K562 (cell line): ENCODE results near the gene IPP. TPM values are rescaled to one million over a fixed set of nuclear protein-coding genes. Genes with fewer than 3 reads are reported as not detected.
A peak's percentile ranks its signal among the peaks of the same experiment; 100 is the strongest.

Experiments
- ATAC-seq: fragments of 200-7000 bp; cut with Tn5 transposase; 3 replicates; pipeline ENCODE4 v1.9.1; 2020; ENCODE audit warnings: moderate library complexity
- BruUV-seq: library from RNA; stranded (reverse); fragments of 400-500 nt; replicated peaks from 2 replicates; lab custom pipeline; 2021; lab: Mats Ljungman, UMichigan
- CTCF ChIA-PET: fragments of 300-600 bp; formaldehyde crosslinking; extraction: SDS; loops from one replicate; lab custom pipeline; 2021; ENCODE audit warnings: low intra/inter-chr PET ratio; lab: Yijun Ruan, JAX
- POLR2A ChIA-PET: fragments of 300-600, 350-650 bp; sonication (Branson Sonifier 250); formaldehyde crosslinking; extraction: SDS; loops from one replicate; lab custom pipeline; 2021; ENCODE audit warnings: antibody characterized with exemption, inconsistent platforms; lab: Yijun Ruan, JAX
- DNase-seq, 4 experiments: peaks; one replicate each; pipeline versions ENCODE4 v3.0.0 to v3.0.0-alpha.2; 2011 to 2018; ENCODE audit warnings: low spot score in 3 of 4, mixed read lengths in 3 of 4; ENCODE audit errors: extremely low read depth in 1 of 4
- FAIRE-seq: peaks from 2 replicates; lab custom pipeline; 2011; peaks lifted over from hg19 to GRCh38; lab: Jason Lieb, UNC
- H2AFZ ChIP-seq: 2 replicates; pipeline ENCODE4 v1.6.0; 2011; ENCODE audit warnings: low read depth, low read length, control low read depth, inconsistent platforms
- H3K27ac ChIP-seq: fragments of 200-600 bp; 3 replicates; pipeline ENCODE4 v1.8.0; 2011; ENCODE audit warnings: low read depth, mild to moderate bottlenecking, control low read depth, inconsistent platforms, low read length, moderate library complexity, mixed read lengths; ENCODE audit errors: extremely low read depth
- H3K27me3 ChIP-seq, 2 experiments: fragments of 300-600 bp in 1 of 2; 2 replicates in 1 of 2; 3 replicates in 1 of 2; pipeline versions ENCODE4 v1.6.0 to v1.8.0; 2011; ENCODE audit warnings: inconsistent platforms in 2 of 2, low read length in 2 of 2, mild to moderate bottlenecking in 1 of 2, mixed read lengths in 1 of 2, moderate library complexity in 1 of 2; ENCODE audit not compliant: control insufficient read depth in 2 of 2, insufficient read depth in 2 of 2
- H3K36me3 ChIP-seq: fragments of 300-600 bp; 3 replicates; pipeline ENCODE4 v1.8.0; 2011; ENCODE audit warnings: mild to moderate bottlenecking, low read length, inconsistent platforms; ENCODE audit not compliant: control insufficient read depth, insufficient read depth
- H3K4me1 ChIP-seq, 2 experiments: fragments of 200-600 bp in 1 of 2; replicated peaks in 1 of 2; 2 replicates in 1 of 2; 3 replicates in 1 of 2; pipeline versions ENCODE4 v1.5.1 to v1.8.0; 2011; ENCODE audit warnings: inconsistent platforms in 2 of 2, low read length in 2 of 2, mild to moderate bottlenecking in 1 of 2, mixed read lengths in 1 of 2, moderate library complexity in 1 of 2; ENCODE audit not compliant: control insufficient read depth in 2 of 2, insufficient read depth in 2 of 2
- H3K4me2 ChIP-seq: 2 replicates; pipeline ENCODE4 v1.6.1; 2011; ENCODE audit warnings: low read length, control low read depth, inconsistent platforms, mixed read lengths; ENCODE audit not compliant: insufficient read depth
- H3K4me3 ChIP-seq: fragments of 200-600 bp; sonication (generic), shearing (Covaris generic); 2 replicates; pipeline ENCODE4 v1.5.1; 2016; ENCODE audit warnings: control low read depth, inconsistent platforms
- H3K79me2 ChIP-seq: fragments of 200-600 bp; 3 replicates; pipeline ENCODE4 v1.8.0; 2011; ENCODE audit warnings: low read length, inconsistent platforms; ENCODE audit not compliant: control insufficient read depth, insufficient read depth
- H3K9ac ChIP-seq, 2 experiments: 2 replicates each; pipeline versions ENCODE4 v1.6.0 to v1.6.1; 2011; ENCODE audit warnings: low read depth in 2 of 2, low read length in 2 of 2, control low read depth in 1 of 2, inconsistent platforms in 1 of 2, mild to moderate bottlenecking in 1 of 2, mixed read lengths in 1 of 2; ENCODE audit not compliant: insufficient read depth in 1 of 2
- H3K9me1 ChIP-seq: one replicate; pipeline ENCODE4 v1.6.0; 2011; ENCODE audit warnings: inconsistent platforms, mild to moderate bottlenecking, low read length, moderate library complexity; ENCODE audit not compliant: control insufficient read depth, insufficient read depth
- H3K9me3 ChIP-seq: replicated peaks from 2 replicates; pipeline ENCODE4 v1.5.1; 2011; ENCODE audit warnings: low read depth, low read length, inconsistent platforms; ENCODE audit not compliant: control insufficient read depth, insufficient read depth
- H4K20me1 ChIP-seq: replicated peaks from 2 replicates; pipeline ENCODE4 v1.6.1; 2011; ENCODE audit warnings: low read length, inconsistent platforms, mixed read lengths; ENCODE audit not compliant: control insufficient read depth, insufficient read depth
- ARID4B ChIP-seq: sonication (generic); formaldehyde crosslinking; IDR thresholded peaks from 2 replicates; pipeline ENCODE4 v1.8.0; 2022; ENCODE audit warnings: mild to moderate bottlenecking, missing genetic modification reagents
- BDP1 ChIP-seq: IDR thresholded peaks from 3 replicates; pipeline ENCODE4 v1.6.1; 2011; ENCODE audit not compliant: insufficient read length, insufficient read depth
- CBX3 ChIP-seq, 2 experiments: IDR thresholded peaks; 1 replicate in 1 of 2; 2 replicates in 1 of 2; pipeline ENCODE4 v1.6.1; 2012; ENCODE audit warnings: inconsistent platforms in 2 of 2, low read length in 2 of 2, borderline replicate concordance in 1 of 2, control low read depth in 1 of 2
- CHD2 ChIP-seq: IDR thresholded peaks from 2 replicates; pipeline ENCODE4 v1.6.1; 2011; ENCODE audit warnings: low read depth, low read length
- DACH1 ChIP-seq: fragments of 450-650 bp; IDR thresholded peaks from 2 replicates; pipeline ENCODE4 v1.6.1; 2018; ENCODE audit not compliant: partially characterized antibody
- E2F3 ChIP-seq: fragments of 250-450 bp; sonication (Bioruptor Pico); IDR thresholded peaks from 2 replicates; pipeline ENCODE4 v1.4.0; 2020; ENCODE audit warnings: mild to moderate bottlenecking
- FOXP1 ChIP-seq: sonication (generic); formaldehyde crosslinking; IDR thresholded peaks from 2 replicates; pipeline ENCODE4 v1.8.0; 2022; ENCODE audit warnings: mild to moderate bottlenecking, missing genetic modification reagents
- KDM4B ChIP-seq, 2 experiments: fragments of 450-650 bp in 1 of 2; sonication (generic) in 1 of 2; IDR thresholded peaks; 2 replicates each; pipeline ENCODE4 v1.6.1; 2016 to 2017; ENCODE audit warnings: borderline replicate concordance in 2 of 2, antibody characterized with exemption in 1 of 2, low read depth in 1 of 2, mild to moderate bottlenecking in 1 of 2
- NCOA2 ChIP-seq, 2 experiments: fragments of 450-650 bp; IDR thresholded peaks; 2 replicates each; pipeline ENCODE4 v1.6.1; 2018; ENCODE audit warnings: mild to moderate bottlenecking in 2 of 2, moderate library complexity in 1 of 2; ENCODE audit not compliant: partially characterized antibody in 2 of 2
- NR1H2 ChIP-seq: sonication (generic); formaldehyde crosslinking; IDR thresholded peaks from 2 replicates; pipeline ENCODE4 v1.4.0; 2020; ENCODE audit warnings: mild to moderate bottlenecking, missing genetic modification reagents
- PREB ChIP-seq: sonication (generic); formaldehyde crosslinking; IDR thresholded peaks from 2 replicates; pipeline ENCODE4 v1.8.1; 2023; ENCODE audit warnings: mild to moderate bottlenecking, missing genetic modification reagents
- PRPF4 ChIP-seq: fragments of 200-400 bp; formaldehyde crosslinking; IDR thresholded peaks from one replicate; pipeline ENCODE4 v1.6.1; 2017; ENCODE audit warnings: low read length, low read depth, mild to moderate bottlenecking; ENCODE audit not compliant: insufficient read depth, poor library complexity, severe bottlenecking
- RBM22 ChIP-seq: fragments of 200-400 bp; formaldehyde crosslinking; IDR thresholded peaks from 2 replicates; pipeline ENCODE4 v1.6.1; 2018; ENCODE audit warnings: low read length, low read depth; ENCODE audit not compliant: poor library complexity, severe bottlenecking
- SUPT5H ChIP-seq: fragments of 450-650 bp; IDR thresholded peaks from 2 replicates; pipeline ENCODE4 v1.6.1; 2016
- ZFPM2 ChIP-seq: fragments of 250-450 bp; sonication (Bioruptor Pico); IDR thresholded peaks from 2 replicates; pipeline ENCODE4 v1.5.1; 2022; ENCODE audit warnings: mild to moderate bottlenecking
- ZNF24 ChIP-seq: fragments of 450-650 bp; IDR thresholded peaks from 2 replicates; pipeline ENCODE4 v1.6.1; 2016
- ZSCAN32 ChIP-seq: fragments of 450-650 bp; formaldehyde crosslinking; IDR thresholded peaks from 2 replicates; pipeline ENCODE4 v1.4.0; 2020; ENCODE audit warnings: mild to moderate bottlenecking, moderate library complexity
- WGBS: fragments of 100-300 bp; shearing (Covaris generic); methylation state at CpG from one replicate; pipeline ENCODE4 v1.1.6; 2016; ENCODE audit warnings: low coverage, mixed read lengths; ENCODE audit not compliant: insufficient coverage; ENCODE audit errors: missing lambda C conversion rate; 5-methylcytosine and 5-hydroxymethylcytosine counted together
- in situ Hi-C: fragments of 300-500 bp; cut with MboI; formaldehyde crosslinking; loops from 4 replicates; pipeline ENCODE4 v1.15.0; 2018; ENCODE audit warnings: inconsistent platforms, mixed read lengths
- intact Hi-C: fragments of 100-400 bp; cut with micrococcal nuclease; formaldehyde crosslinking; loops from 2 replicates; pipeline ENCODE4 v1.14.2; 2022
- polyA plus RNA-seq, 8 experiments: library from polyadenylated mRNA; depleted of rRNA in 4 of 8; stranded (reverse) in 5 of 8; unstranded in 3 of 8; fragments of >200 nt; fragmentation: Nextera tagmentation in 2 of 8; fragmentation: Illumina TruSeq in 1 of 8; extraction: Ambion mirVana in 2 of 8; extraction: Trizol in 1 of 8; gene quantifications; 2 replicates each; pipeline versions ENCODE4 v1.2.1 to v1.2.3, GENCODE V29; 2011 to 2014; ENCODE audit warnings: inconsistent platforms in 1 of 8, missing spikeins in 1 of 8
- total RNA-seq, 7 experiments: library from RNA; depleted of rRNA in 6 of 7; stranded (reverse); fragments of >200 nt in 6 of 7; fragmentation: Illumina TruSeq in 2 of 7; extraction: Trizol in 2 of 7; gene quantifications; 2 replicates each; pipeline versions ENCODE4 v1.2.1 to v1.2.3, GENCODE V29; 2011 to 2021; ENCODE audit warnings: low replicate concordance in 1 of 7

IPP gene
- total and polyA plus RNA-seq, 9 of the 15 experiments (the other 6 are each of a cell fraction or from before 2014, with no cell fraction given), result 6.9 to 15.1 (median 9.7) TPM

- Histone ChIP-seq H3K79me2 (peaks cover 96% of the 10 kb centered on the region), H4K20me1 (peaks cover 8% of the 10 kb centered on the region), H2AFZ (peak within 1 kb of the TSS; percentile 94), H3K4me2 (peak within 1 kb of the TSS; percentile 95), H3K4me1 (peaks cover 11 to 33% of the 10 kb centered on the region in 2 experiments), H3K27me3 (no peaks in the 10 kb centered on the region), H3K4me3 (peak within 1 kb of the TSS; percentile 87), H3K27ac (peak within 1 kb of the TSS; percentile 98), H3K9ac (peak within 1 kb of the TSS; percentile 99), H3K36me3 (peaks cover 27% of the 10 kb centered on the region), H3K9me1 (no peaks in the 10 kb centered on the region), H3K9me3 (no peaks in the 10 kb centered on the region)
- POLR2A ChIA-PET, result interaction anchor here (0.6 to 2.7 kb wide), 49 partner anchors 8 to 967 kb away, joined by 3 to 95 read pairs (median 3); partner anchors contain the start of genes AKR1A1, HECTD3, NASP and PRDX1
- WGBS, result under 1% methylated on average over 50 of the region's 52 CpGs
- peak; percentile 86 for ATAC-seq
- FAIRE-seq, result peak; percentile 64
- intact Hi-C loops, result loop anchor here (2.0 to 5.0 kb wide), 4 partner anchors 104 to 196 kb away; partner anchors contain the start of genes MAST2 and NASP
- in situ Hi-C loops, result no loop called here
- peak; percentile 98 to 100 (median 99) for DNase-seq
- BruUV-seq, result TSS peak; percentile 44
- CTCF ChIA-PET, result no interaction called here
- TF ChIP-seq PRPF4 (peak; percentile 87), FOXP1 (CRISPR knock-in tag) (0 out of 2 replicates have a peak, but pooled peaks have one; percentile 19), NR1H2 (CRISPR knock-in tag) (0 out of 2 replicates have a peak, but pooled peaks have one; percentile 58), KDM4B (IDR thresholded peaks at IDR 0.05; ENCODE audit: borderline replicate concordance in 2 of 2, low read depth in 1 of 2) (no peak), CBX3 (IDR thresholded peaks at IDR 0.05; ENCODE audit: borderline replicate concordance in 1 of 2, low read length in 2 of 2) (no peak), ZNF24 (peak; percentile 94), E2F3 (CRISPR knock-in tag) (peak; percentile 28; the same call in 1 of the 2 replicates), RBM22 (no peak), NCOA2 (IDR thresholded peaks at IDR 0.05; ENCODE audit: partially characterized antibody in 2 of 2) (no peak), CHD2 (peak; percentile 46; the same call in 1 of the 2 replicates), ARID4B (CRISPR knock-in tag) (peak; percentile 26; the same call in 1 of the 2 replicates), DACH1 (no peak), ZFPM2 (CRISPR knock-in tag) (peak; percentile 80; the same call in 1 of the 2 replicates), PREB (CRISPR knock-in tag) (peak; percentile 89; the same call in 1 of the 2 replicates), BDP1 (no peak), ZSCAN32 (CRISPR knock-in tag) (peak; percentile 66; the same call in 1 of the 2 replicates), SUPT5H (peak; percentile 93)
Measured at GRCh38 chr1:45686288-45687013, 64.0 kb downstream of the IPP start, which contains the start of gene GPBP1L1. Gene GPBP1L1, minus strand, starts transcription at chr1:45686533. Its CDS starts 27,446 bp downstream, at chr1:45659087.
